GM23338 (cell line): ENCODE measurements around the gene MEGF11. TPM values are rescaled to one million over a fixed set of nuclear protein-coding genes. Genes with fewer than 3 reads are reported as not detected.

Source experiments
- ATAC-seq: fragments of 200-7000 bp; cut with Tn5 transposase; 3 replicates; pipeline ENCODE4 v1.9.1; 2020
- DNase-seq: peaks from one replicate; pipeline ENCODE4 v3.0.0-alpha.2; 2015; ENCODE audit warnings: low spot score
- H2AFZ ChIP-seq: fragments of 200-600 bp; sonication (generic); 2 replicates; pipeline ENCODE4 v1.8.0; 2016; ENCODE audit warnings: antibody characterized with exemption, mild to moderate bottlenecking, moderate library complexity
- H3F3A ChIP-seq: fragments of 200-600 bp; sonication (generic); replicated peaks from 2 replicates; pipeline ENCODE4 v1.8.0; 2017; ENCODE audit warnings: antibody characterized with exemption, mixed run types, low read depth
- H3K27ac ChIP-seq: fragments of 200-600 bp; sonication (generic); 2 replicates; pipeline ENCODE4 v1.6.1; 2016; ENCODE audit warnings: low read depth
- H3K27me3 ChIP-seq: fragments of 200-600 bp; sonication (generic); 2 replicates; pipeline ENCODE4 v1.8.0; 2016; ENCODE audit warnings: mild to moderate bottlenecking, mixed run types, moderate library complexity; ENCODE audit not compliant: insufficient read depth
- H3K36me3 ChIP-seq: fragments of 200-600 bp; sonication (generic); 2 replicates; pipeline ENCODE4 v1.8.0; 2016; ENCODE audit warnings: mild to moderate bottlenecking; ENCODE audit not compliant: insufficient read depth
- H3K4me1 ChIP-seq: fragments of 200-600 bp; sonication (generic); 2 replicates; pipeline ENCODE4 v1.8.0; 2016; ENCODE audit warnings: mild to moderate bottlenecking, moderate library complexity; ENCODE audit not compliant: insufficient read depth
- H3K4me2 ChIP-seq: fragments of 200-600 bp; sonication (generic); 2 replicates; pipeline ENCODE4 v1.7.1; 2017; ENCODE audit warnings: mixed run types
- H3K4me3 ChIP-seq: fragments of 200-600 bp; sonication (generic); 2 replicates; pipeline ENCODE4 v1.6.1; 2016; ENCODE audit warnings: mixed run types
- H3K79me2 ChIP-seq: fragments of 200-600 bp; sonication (generic); replicated peaks from 2 replicates; pipeline ENCODE4 v1.8.0; 2017; ENCODE audit warnings: mild to moderate bottlenecking; ENCODE audit not compliant: insufficient read depth
- H3K9me2 ChIP-seq: fragments of 200-600 bp; sonication (generic); 2 replicates; pipeline ENCODE4 v1.8.0; 2017; ENCODE audit not compliant: insufficient read depth
- H4K20me1 ChIP-seq: fragments of 200-600 bp; sonication (generic); replicated peaks from 2 replicates; pipeline ENCODE4 v1.8.0; 2017; ENCODE audit warnings: mild to moderate bottlenecking; ENCODE audit not compliant: insufficient read depth
- H3K27ac Mint-ChIP-seq: 2 replicates; pipeline ENCODE4 v1.8.0; 2020; ENCODE audit warnings: inconsistent platforms, mild to moderate bottlenecking, moderate library complexity, mixed read lengths
- H3K27me3 Mint-ChIP-seq: 3 replicates; pipeline ENCODE4 v1.8.0; 2022; ENCODE audit warnings: low read depth, mild to moderate bottlenecking, moderate library complexity, mixed read lengths, inconsistent platforms; ENCODE audit not compliant: insufficient read depth, poor library complexity
- H3K36me3 Mint-ChIP-seq: 3 replicates; pipeline ENCODE4 v1.8.0; 2021; ENCODE audit warnings: low read depth, mild to moderate bottlenecking, inconsistent platforms, moderate library complexity, mixed read lengths
- H3K4me1 Mint-ChIP-seq: 3 replicates; pipeline ENCODE4 v1.8.0; 2020; ENCODE audit warnings: mild to moderate bottlenecking, inconsistent platforms, mixed read lengths
- H3K4me3 Mint-ChIP-seq: 3 replicates; pipeline ENCODE4 v1.8.0; 2021; ENCODE audit warnings: moderate library complexity, mild to moderate bottlenecking, inconsistent platforms, mixed read lengths
- H3K9me3 Mint-ChIP-seq: 3 replicates; pipeline ENCODE4 v1.8.0; 2020; ENCODE audit warnings: moderate library complexity, mild to moderate bottlenecking, inconsistent platforms, mixed read lengths
- CREB1 ChIP-seq: fragments of 250-450 bp; sonication (Bioruptor Pico); IDR thresholded peaks from 2 replicates; pipeline ENCODE4 v1.5.0; 2020; ENCODE audit warnings: low read depth, mild to moderate bottlenecking, moderate library complexity
- CTCF ChIP-seq, 2 experiments: fragments of 200-600 bp in 1 of 2; sonication (generic) in 1 of 2; conservative IDR thresholded peaks; 2 replicates each; pipeline versions ENCODE4 v1.5.1 to v1.6.1; 2016 to 2017; ENCODE audit warnings: antibody characterized with exemption in 2 of 2, low read depth in 2 of 2, mild to moderate bottlenecking in 2 of 2, moderate library complexity in 1 of 2
- ETS1 ChIP-seq: IDR thresholded peaks from 2 replicates; pipeline ENCODE4 v1.6.1; 2016; ENCODE audit warnings: antibody characterized with exemption
- EZH2phosphoT487 ChIP-seq: fragments of 200-600 bp; sonication (generic); IDR thresholded peaks from one replicate; pipeline ENCODE4 v1.8.1; 2018; ENCODE audit warnings: antibody characterized with exemption; ENCODE audit not compliant: unreplicated experiment
- JUNB ChIP-seq: IDR thresholded peaks from one replicate; pipeline ENCODE4 v1.6.1; 2016; ENCODE audit warnings: antibody characterized with exemption; ENCODE audit not compliant: unreplicated experiment
- REST ChIP-seq: IDR thresholded peaks from one replicate; pipeline ENCODE4 v1.6.1; 2018; ENCODE audit warnings: antibody characterized with exemption; ENCODE audit not compliant: unreplicated experiment
- STAT1 ChIP-seq: IDR thresholded peaks from one replicate; pipeline ENCODE4 v1.6.1; 2016; ENCODE audit warnings: antibody characterized with exemption; ENCODE audit not compliant: unreplicated experiment
- ZNF462 ChIP-seq: fragments of 250-450 bp; sonication (Bioruptor Pico); IDR thresholded peaks from 2 replicates; pipeline ENCODE4 v1.5.0; 2020; ENCODE audit warnings: mild to moderate bottlenecking, moderate library complexity
- polyA plus RNA-seq: library from polyadenylated mRNA; unstranded; fragments of >200 nt; fragmentation: Nextera tagmentation; extraction: Ambion mirVana; gene quantifications from 2 replicates; pipeline ENCODE4 v1.2.1, GENCODE V29; 2016
- total RNA-seq: library from RNA; depleted of rRNA; stranded (reverse); fragments of >200 nt; shearing (Covaris generic); gene quantifications from 2 replicates; pipeline ENCODE4 v1.2.3, GENCODE V29; 2014

MEGF11 gene
- total and polyA plus RNA-seq, 2 experiments from 2014 or later: 1.3 to 1.9 TPM

DNA sequence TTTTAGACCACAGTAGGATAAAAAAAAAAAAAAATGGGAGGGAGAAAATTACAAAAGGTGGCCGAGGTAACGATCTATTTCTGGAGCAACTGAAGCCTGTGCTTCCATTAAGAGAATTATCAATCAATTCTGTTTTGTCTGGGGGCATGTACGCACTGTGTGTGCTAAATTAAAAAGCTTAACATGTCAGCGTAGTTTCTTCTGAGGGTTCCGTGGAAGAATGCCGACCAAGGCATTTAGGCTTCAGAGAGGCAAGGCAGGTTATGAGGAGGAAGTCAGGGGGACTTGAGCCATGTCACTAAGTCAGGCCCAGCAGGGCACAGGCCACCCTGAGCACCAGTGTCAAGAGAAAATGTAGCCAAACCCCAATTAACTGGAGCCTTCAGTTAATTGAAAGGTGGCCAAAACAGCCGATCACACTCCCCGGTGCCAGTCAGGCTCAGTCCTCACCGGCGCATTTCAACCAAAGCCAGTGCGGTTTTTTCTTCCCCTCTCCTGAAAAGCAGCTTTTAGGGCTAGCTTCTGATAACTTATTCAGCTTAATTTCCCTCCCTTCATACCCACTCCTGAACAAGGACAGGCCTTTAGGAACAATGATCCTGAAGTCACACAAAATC is 113.9 kb downstream of the MEGF11 start (continued):
- no peak for TF ChIP-seq ZNF462 (CRISPR knock-in tag)

DNA sequence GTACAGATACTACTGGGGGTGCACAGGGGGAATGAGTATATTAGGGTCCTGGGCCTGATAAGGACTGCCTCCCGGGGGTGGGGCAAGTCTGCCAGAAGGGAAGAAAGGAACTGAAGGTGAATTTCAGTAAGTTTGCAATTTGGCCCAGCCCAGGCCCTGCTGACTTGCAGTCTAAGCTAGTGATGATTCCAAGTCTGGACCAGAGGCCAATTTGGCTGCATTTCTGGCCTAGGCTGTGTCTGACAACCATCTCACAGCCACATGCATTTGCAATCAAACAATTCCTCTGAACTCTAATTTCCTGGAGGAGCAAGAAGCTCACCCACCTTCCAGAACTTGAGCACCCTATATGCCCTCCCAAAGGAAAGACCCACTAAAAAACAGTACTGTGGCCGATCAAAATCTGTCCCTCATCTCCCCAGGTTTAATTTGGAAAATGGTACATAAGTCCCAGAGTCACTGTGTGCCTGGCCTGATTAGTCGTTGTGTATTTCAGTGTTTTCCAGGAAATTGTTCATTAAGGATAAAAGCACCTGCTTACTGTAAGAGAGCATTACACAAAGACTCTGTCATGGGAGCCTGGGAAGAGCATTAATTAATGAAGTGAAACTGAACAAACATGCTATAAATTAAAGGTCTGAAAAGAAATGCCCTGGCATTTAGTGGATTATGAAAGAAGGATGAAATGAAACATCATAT is 114.5 kb downstream of the MEGF11 start:
- Histone ChIP-seq H3F3A (no peaks in the 10 kb centered on the region), H3K36me3 (no peaks in the 10 kb centered on the region), H3K4me3 (no peak overlapping the region), H3K27ac (no peak overlapping the region), H3K4me2 (no peak overlapping the region), H2AFZ (0 out of 2 replicates have a peak overlapping the region, but pooled peaks have one; percentile 38), H3K79me2 (no peaks in the 10 kb centered on the region), H4K20me1 (no peaks in the 10 kb centered on the region), H3K27me3 (no peaks in the 10 kb centered on the region), H3K9me2 (no peaks in the 10 kb centered on the region), H3K4me1 (no peaks in the 10 kb centered on the region; the same call in 1 of the 2 replicates)
- DNase-seq (no peak), ATAC-seq (no peak)
- Mint-ChIP-seq H3K4me3 (no peak overlapping the region), H3K9me3 (no peaks in the 10 kb centered on the region), H3K27ac (no peak overlapping the region), H3K27me3 (peaks cover 8% of the 10 kb centered on the region), H3K36me3 (no peaks in the 10 kb centered on the region), H3K4me1 (peaks cover 27% of the 10 kb centered on the region)
- TF ChIP-seq ETS1: no peak
- TF ChIP-seq CTCF (conservative IDR thresholded peaks at IDR 0.05; ENCODE audit: low read depth in 2 of 2): no peak
- no peak for TF ChIP-seq REST
- TF ChIP-seq JUNB: no peak
- TF ChIP-seq STAT1: no peak
- TF ChIP-seq CREB1 (CRISPR knock-in tag): no peak
- no peak for TF ChIP-seq EZH2phosphoT487
